ENCODE measurements around the gene NME2.

- no peak for TF ChIP-seq POLR2AphosphoS5 (IDR thresholded peaks at IDR 0.05)
- TF ChIP-seq CTCF (IDR thresholded peaks at IDR 0.05), result no peak
Measured at GRCh38 chr17:51214920-51215319, 48.7 kb downstream of the NME2 start.

Measured in upper lobe of left lung (tissue), 4 donors.